ENCODE measurements around the gene LAMA3.

The LAMA3 gene

DNA sequence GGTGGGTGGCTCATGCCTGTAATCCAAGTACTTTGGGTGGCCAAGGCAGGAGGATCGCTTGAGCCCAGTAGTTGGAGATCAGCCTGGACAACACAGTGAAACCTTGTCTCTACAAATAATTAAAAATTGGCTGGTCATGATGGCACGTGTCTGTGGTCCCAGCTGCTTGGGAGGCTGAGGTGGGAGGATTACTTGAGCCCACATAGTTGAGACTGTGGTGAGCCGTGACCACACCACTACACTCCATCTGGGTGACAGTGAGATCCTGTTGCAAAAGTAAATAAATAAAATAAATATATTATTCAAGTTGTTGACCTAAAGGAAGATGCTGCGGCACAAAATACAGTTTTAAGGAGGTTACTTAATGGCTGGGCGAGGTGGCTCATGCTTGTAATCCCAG is 72.7 kb downstream of the LAMA3 start:
- no peak for DNase-seq (ENCODE audit: low read depth)
- H3K4me3 ChIP-seq (ENCODE audit: low read depth, low read length) = no peak overlapping the region
- TF ChIP-seq, protein P1, sequence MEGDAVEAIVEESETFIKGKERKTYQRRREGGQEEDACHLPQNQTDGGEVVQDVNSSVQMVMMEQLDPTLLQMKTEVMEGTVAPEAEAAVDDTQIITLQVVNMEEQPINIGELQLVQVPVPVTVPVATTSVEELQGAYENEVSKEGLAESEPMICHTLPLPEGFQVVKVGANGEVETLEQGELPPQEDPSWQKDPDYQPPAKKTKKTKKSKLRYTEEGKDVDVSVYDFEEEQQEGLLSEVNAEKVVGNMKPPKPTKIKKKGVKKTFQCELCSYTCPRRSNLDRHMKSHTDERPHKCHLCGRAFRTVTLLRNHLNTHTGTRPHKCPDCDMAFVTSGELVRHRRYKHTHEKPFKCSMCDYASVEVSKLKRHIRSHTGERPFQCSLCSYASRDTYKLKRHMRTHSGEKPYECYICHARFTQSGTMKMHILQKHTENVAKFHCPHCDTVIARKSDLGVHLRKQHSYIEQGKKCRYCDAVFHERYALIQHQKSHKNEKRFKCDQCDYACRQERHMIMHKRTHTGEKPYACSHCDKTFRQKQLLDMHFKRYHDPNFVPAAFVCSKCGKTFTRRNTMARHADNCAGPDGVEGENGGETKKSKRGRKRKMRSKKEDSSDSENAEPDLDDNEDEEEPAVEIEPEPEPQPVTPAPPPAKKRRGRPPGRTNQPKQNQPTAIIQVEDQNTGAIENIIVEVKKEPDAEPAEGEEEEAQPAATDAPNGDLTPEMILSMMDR (IDR thresholded peaks at IDR 0.05; ENCODE audit: control insufficient read depth, extremely low read depth, insufficient read depth) = no peak

DNA sequence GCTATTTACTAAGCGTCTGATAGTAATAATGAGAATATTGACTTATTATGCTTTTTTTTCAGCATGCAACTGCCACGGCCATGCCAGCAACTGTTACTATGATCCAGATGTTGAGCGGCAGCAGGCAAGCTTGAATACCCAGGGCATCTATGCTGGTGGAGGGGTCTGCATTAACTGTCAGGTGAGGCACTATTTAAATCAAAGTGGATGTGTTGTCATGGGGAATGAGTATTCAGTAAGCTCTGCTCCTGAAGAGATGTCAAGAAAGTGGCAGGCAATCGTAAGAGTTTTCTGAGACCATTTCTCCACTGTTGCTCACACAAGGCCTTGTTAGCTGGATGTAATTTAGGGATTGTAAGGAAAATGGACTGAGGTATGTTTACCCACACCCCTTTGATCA is 74.1 kb downstream of the LAMA3 start:
- H3K4me3 ChIP-seq (ENCODE audit: low read depth, low read length) = no peak overlapping the region
- DNase-seq (ENCODE audit: low read depth) = no peak
- TF ChIP-seq, protein P1 (IDR thresholded peaks at IDR 0.05; ENCODE audit: control insufficient read depth, extremely low read depth, insufficient read depth) = no peak

DNA sequence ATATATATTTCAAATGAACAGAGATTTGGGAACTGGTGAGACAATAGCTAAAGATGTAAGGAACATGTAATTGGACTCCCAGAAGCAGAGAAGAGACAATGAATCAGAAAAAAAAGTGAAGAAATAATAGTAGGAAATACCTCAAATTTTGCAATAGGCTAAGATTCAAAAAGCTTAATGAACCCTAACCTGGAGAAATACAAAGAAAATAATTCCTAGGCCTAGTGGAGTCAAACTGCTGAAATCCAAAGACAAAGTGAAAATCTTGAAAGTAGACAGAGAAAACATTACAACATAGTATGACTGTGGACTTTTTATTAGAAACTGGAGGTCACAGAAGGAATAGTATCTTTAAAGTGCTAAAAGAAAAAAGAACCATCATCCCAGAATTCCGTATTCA is 76.7 kb downstream of the LAMA3 start:
- H3K4me3 ChIP-seq (ENCODE audit: low read depth, low read length) = no peak overlapping the region
- DNase-seq (ENCODE audit: low read depth) = no peak
- TF ChIP-seq, protein P1 (IDR thresholded peaks at IDR 0.05; ENCODE audit: control insufficient read depth, extremely low read depth, insufficient read depth) = no peak

DNA sequence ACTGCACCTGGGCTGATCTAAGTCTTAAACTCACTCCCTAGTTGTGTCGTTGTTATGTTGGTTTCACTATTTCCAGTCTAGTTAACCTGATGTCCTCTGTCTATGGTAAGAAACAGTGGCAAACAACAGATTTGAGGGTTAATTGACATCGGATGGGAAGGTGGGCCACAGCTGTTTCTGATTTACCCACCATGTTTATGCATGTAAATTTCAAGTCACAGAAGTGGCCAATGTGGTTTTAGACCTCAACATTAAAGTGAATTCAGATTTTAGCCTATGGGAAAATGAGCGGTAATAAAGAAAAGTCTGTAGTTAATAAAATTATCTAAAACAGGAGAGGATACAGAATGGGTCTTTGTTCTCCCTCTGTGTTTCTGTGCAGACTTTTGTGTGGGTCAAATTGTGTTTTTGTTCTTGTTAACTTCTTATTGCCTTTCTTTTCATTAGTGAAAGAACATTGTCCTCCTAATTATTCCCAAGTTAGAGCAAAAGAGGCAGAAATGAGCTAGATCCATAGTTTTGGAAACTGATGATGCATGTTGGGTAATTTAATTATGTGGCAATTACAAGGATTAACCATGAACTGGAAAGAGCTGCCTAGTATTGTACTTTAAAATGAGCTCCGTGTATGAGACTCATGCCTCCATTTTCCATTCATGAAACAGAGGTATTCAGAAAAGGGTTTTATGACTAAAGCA is 83.2 kb downstream of the LAMA3 start:
- H3K4me3 ChIP-seq (ENCODE audit: low read depth, low read length) = no peak overlapping the region
- DNase-seq (ENCODE audit: low read depth) = no peak

DNA sequence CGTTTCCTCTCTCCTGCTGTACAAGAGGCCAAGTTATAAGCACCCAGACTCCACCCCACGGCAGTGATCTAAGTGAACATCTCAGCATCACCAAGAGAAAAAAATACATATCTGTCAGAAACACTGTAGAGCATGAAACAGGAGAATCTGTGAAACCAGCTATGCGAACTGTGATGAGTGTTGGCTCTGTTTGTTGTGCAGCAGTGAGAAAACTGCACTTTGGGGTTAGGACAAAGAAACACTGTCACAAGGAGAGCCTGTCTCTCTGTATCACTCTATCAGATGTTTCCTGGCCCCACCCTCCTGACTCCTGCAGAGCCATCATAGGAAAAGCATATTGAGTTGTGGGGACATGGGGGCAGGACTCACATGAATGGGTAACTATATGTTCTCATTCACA is 87.1 kb downstream of the LAMA3 start:
- DNase-seq (ENCODE audit: low read depth) = no peak
- no peak overlapping the region for H3K4me3 ChIP-seq (ENCODE audit: low read depth, low read length)
- TF ChIP-seq, protein P1 (IDR thresholded peaks at IDR 0.05; ENCODE audit: control insufficient read depth, extremely low read depth, insufficient read depth) = no peak

More for the DNA sequence above, 83.2 kb downstream of the LAMA3 start:
- TF ChIP-seq, protein P1 (IDR thresholded peaks at IDR 0.05; ENCODE audit: control insufficient read depth, extremely low read depth, insufficient read depth) = no peak

DNA sequence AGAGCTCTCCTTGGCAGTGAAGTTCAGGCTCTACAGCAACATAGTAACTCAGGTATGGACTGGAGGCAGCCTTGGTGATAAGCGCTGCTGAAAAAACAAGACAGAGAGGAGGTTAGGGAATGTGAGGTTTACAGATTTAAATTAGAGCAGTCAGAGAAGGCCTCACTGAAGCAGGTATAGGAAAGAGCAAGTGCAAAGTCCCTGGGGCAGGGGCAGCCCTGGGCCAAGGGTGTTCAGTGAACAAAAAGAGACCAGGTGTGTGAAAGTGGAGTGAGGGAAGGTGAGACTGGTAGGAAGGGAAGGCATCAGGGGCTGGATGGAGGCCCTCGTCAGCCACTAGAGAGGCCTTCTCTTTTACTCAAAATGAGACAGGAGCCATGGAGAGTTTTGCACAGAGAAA is 89.6 kb downstream of the LAMA3 start:
- no peak for DNase-seq (ENCODE audit: low read depth)
- TF ChIP-seq, protein P1 (IDR thresholded peaks at IDR 0.05; ENCODE audit: control insufficient read depth, extremely low read depth, insufficient read depth) = no peak
- H3K4me3 ChIP-seq (ENCODE audit: low read depth, low read length) = no peak overlapping the region
